ENCODE measurements around the gene HOMEZ.
A peak's percentile ranks its signal among the peaks of the same experiment; 100 is the strongest.

- TF ChIP-seq, protein P1, sequence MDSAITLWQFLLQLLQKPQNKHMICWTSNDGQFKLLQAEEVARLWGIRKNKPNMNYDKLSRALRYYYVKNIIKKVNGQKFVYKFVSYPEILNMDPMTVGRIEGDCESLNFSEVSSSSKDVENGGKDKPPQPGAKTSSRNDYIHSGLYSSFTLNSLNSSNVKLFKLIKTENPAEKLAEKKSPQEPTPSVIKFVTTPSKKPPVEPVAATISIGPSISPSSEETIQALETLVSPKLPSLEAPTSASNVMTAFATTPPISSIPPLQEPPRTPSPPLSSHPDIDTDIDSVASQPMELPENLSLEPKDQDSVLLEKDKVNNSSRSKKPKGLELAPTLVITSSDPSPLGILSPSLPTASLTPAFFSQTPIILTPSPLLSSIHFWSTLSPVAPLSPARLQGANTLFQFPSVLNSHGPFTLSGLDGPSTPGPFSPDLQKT (IDR thresholded peaks at IDR 0.05; ENCODE audit: borderline replicate concordance, low read depth, low read length), result no peak
- peak; percentile 85 for TF ChIP-seq KLF16 (tag by site-specific recombination; IDR thresholded peaks at IDR 0.05)
- TF ChIP-seq, protein P2, sequence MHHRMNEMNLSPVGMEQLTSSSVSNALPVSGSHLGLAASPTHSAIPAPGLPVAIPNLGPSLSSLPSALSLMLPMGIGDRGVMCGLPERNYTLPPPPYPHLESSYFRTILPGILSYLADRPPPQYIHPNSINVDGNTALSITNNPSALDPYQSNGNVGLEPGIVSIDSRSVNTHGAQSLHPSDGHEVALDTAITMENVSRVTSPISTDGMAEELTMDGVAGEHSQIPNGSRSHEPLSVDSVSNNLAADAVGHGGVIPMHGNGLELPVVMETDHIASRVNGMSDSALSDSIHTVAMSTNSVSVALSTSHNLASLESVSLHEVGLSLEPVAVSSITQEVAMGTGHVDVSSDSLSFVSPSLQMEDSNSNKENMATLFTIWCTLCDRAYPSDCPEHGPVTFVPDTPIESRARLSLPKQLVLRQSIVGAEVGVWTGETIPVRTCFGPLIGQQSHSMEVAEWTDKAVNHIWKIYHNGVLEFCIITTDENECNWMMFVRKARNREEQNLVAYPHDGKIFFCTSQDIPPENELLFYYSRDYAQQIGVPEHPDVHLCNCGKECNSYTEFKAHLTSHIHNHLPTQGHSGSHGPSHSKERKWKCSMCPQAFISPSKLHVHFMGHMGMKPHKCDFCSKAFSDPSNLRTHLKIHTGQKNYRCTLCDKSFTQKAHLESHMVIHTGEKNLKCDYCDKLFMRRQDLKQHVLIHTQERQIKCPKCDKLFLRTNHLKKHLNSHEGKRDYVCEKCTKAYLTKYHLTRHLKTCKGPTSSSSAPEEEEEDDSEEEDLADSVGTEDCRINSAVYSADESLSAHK (tag by site-specific recombination; IDR thresholded peaks at IDR 0.05), result no peak
Observed at GRCh38 chr14:23306412-23307145, 20.6 kb upstream of the HOMEZ start, which contains the start of gene BCL2L2.
